ENCODE measurements around the gene EIF5AL1.

- TF ChIP-seq YY1 (IDR thresholded peaks at IDR 0.05; ENCODE audit: insufficient read depth, insufficient read length) (no peak), SUZ12 (IDR thresholded peaks at IDR 0.05; ENCODE audit: extremely low read depth, insufficient read depth, insufficient read length) (no peak), ZNF274 (IDR thresholded peaks at IDR 0.05; ENCODE audit: low read depth, low read length) (no peak)
These were observed 39.4 kb upstream of the EIF5AL1 start for GRCh38 chr10:79472951-79473350.

Measured in NT2/D1 (cell line).